Measurements from ENCODE around the gene SUGCT. TPM values are rescaled to one million over a fixed set of nuclear protein-coding genes. Genes with fewer than 3 reads are reported as not detected.

The SUGCT gene
- total and polyA plus RNA-seq, 4 donors = 37.9 to 152 (median 53.2) TPM

GRCh38 chr7:40569326-40569725 is 434.5 kb downstream of the SUGCT start:
- WGBS, 2 donors = 85 to 89% methylated on average over 3 of the region's 3 CpGs
- Histone ChIP-seq H3K27me3 (ENCODE audit: control insufficient read depth in 1 of 2, insufficient read depth in 2 of 2, low read length in 1 of 2) (no peaks in the 10 kb centered on the region), H3K27ac (ENCODE audit: low read depth in 1 of 2, low read length in 2 of 2) (peak overlapping the region in 1 of 2 donors; percentile 8), H3K36me3 (ENCODE audit: control insufficient read depth in 1 of 2, insufficient read depth in 2 of 2, low read length in 1 of 2) (no peaks in the 10 kb centered on the region), H3K4me1 (ENCODE audit: control insufficient read depth in 1 of 2, insufficient read depth in 2 of 2, low read length in 2 of 2) (peaks cover 4 to 8% of the 10 kb centered on the region in 2 donors), H3K9me3 (ENCODE audit: control insufficient read depth, low read length) (no peaks in the 10 kb centered on the region), H3K4me3 (ENCODE audit: low read length in 2 of 2) (no peak overlapping the region)
- ATAC-seq (ENCODE audit: low FRiP score) (no peak), DNase-seq (no peak)
- intact Hi-C loops (cut with DNase I) = loop anchor here in 1 of 2 donors (2.0 kb wide), 1 partner anchor 27 kb away; no protein-coding TSS in a partner anchor

- no peak overlapping the region for H3K4me3 ChIP-seq (ENCODE audit: low read length in 2 of 2)
- intact Hi-C loops (cut with DNase I) = no loop called here
- H3K27me3 ChIP-seq (ENCODE audit: control insufficient read depth in 1 of 2, insufficient read depth in 2 of 2, low read length in 1 of 2) = no peaks in the 10 kb centered on the region
- DNase-seq (no peak), ATAC-seq (ENCODE audit: low FRiP score) (no peak)
- H3K27ac ChIP-seq (ENCODE audit: low read depth in 1 of 2, low read length in 2 of 2) = no peak overlapping the region
- H3K9me3 ChIP-seq (ENCODE audit: control insufficient read depth, low read length) = no peaks in the 10 kb centered on the region
- peaks cover 4 to 8% of the 10 kb centered on the region in 2 donors for H3K4me1 ChIP-seq (ENCODE audit: control insufficient read depth in 1 of 2, insufficient read depth in 2 of 2, low read length in 2 of 2)
- 0 to 4% methylated on average over 1 of the region's 1 CpG for WGBS, 2 donors
- H3K36me3 ChIP-seq (ENCODE audit: control insufficient read depth in 1 of 2, insufficient read depth in 2 of 2, low read length in 1 of 2) = no peaks in the 10 kb centered on the region
Measured at GRCh38 chr7:40570223-40570622, 435.4 kb downstream of the SUGCT start.

GRCh38 chr7:40571796-40572195 is 437.0 kb downstream of the SUGCT start:
- DNase-seq (no peak), ATAC-seq (ENCODE audit: low FRiP score) (no peak)
- intact Hi-C loops (cut with DNase I) = no loop called here
- Histone ChIP-seq H3K4me3 (ENCODE audit: low read length in 2 of 2) (no peak overlapping the region), H3K9me3 (ENCODE audit: control insufficient read depth, low read length) (peaks cover 1% of the 10 kb centered on the region), H3K27me3 (ENCODE audit: control insufficient read depth in 1 of 2, insufficient read depth in 2 of 2, low read length in 1 of 2) (no peaks in the 10 kb centered on the region), H3K4me1 (ENCODE audit: control insufficient read depth in 1 of 2, insufficient read depth in 2 of 2, low read length in 2 of 2) (peaks cover 4 to 8% of the 10 kb centered on the region in 2 donors), H3K27ac (ENCODE audit: low read depth in 1 of 2, low read length in 2 of 2) (no peak overlapping the region), H3K36me3 (ENCODE audit: control insufficient read depth in 1 of 2, insufficient read depth in 2 of 2, low read length in 1 of 2) (no peaks in the 10 kb centered on the region)
- WGBS, 2 donors = 52 to 57% methylated on average over 5 of the region's 5 CpGs

- no peak overlapping the region for H3K4me3 ChIP-seq (ENCODE audit: low read length in 2 of 2)
- 75 to 79% methylated on average over 8 of the region's 8 CpGs for WGBS, 2 donors
- DNase-seq = no peak
Measured at GRCh38 chr7:40572810-40573465, 438.1 kb downstream of the SUGCT start.

GRCh38 chr7:40579401-40579800 is 444.6 kb downstream of the SUGCT start:
- ATAC-seq (ENCODE audit: low FRiP score) (no peak), DNase-seq (no peak)
- WGBS, 2 donors = 23 to 50% methylated on average over 5 of the region's 5 CpGs
- peak overlapping the region in 1 of 2 donors; percentile 52 for H3K27ac ChIP-seq (ENCODE audit: low read depth in 1 of 2, low read length in 2 of 2)
- H3K4me3 ChIP-seq (ENCODE audit: low read length in 2 of 2) = no peak overlapping the region
- H3K9me3 ChIP-seq (ENCODE audit: control insufficient read depth, low read length) = peaks cover 1% of the 10 kb centered on the region
- no peaks in the 10 kb centered on the region for H3K27me3 ChIP-seq (ENCODE audit: control insufficient read depth in 1 of 2, insufficient read depth in 2 of 2, low read length in 1 of 2)
- intact Hi-C loops (cut with DNase I) = no loop called here
- no peaks in the 10 kb centered on the region for H3K36me3 ChIP-seq (ENCODE audit: control insufficient read depth in 1 of 2, insufficient read depth in 2 of 2, low read length in 1 of 2)
- peaks cover 2 to 3% of the 10 kb centered on the region in 2 donors for H3K4me1 ChIP-seq (ENCODE audit: control insufficient read depth in 1 of 2, insufficient read depth in 2 of 2, low read length in 2 of 2)

More at GRCh38 chr7:40572810-40573465, 438.1 kb downstream of the SUGCT start:
- ATAC-seq (ENCODE audit: low FRiP score) = no peak
- Histone ChIP-seq H3K9me3 (ENCODE audit: control insufficient read depth, low read length) (peaks cover 1% of the 10 kb centered on the region), H3K27me3 (ENCODE audit: control insufficient read depth in 1 of 2, insufficient read depth in 2 of 2, low read length in 1 of 2) (no peaks in the 10 kb centered on the region), H3K27ac (ENCODE audit: low read depth in 1 of 2, low read length in 2 of 2) (no peak overlapping the region), H3K36me3 (ENCODE audit: control insufficient read depth in 1 of 2, insufficient read depth in 2 of 2, low read length in 1 of 2) (no peaks in the 10 kb centered on the region), H3K4me1 (ENCODE audit: control insufficient read depth in 1 of 2, insufficient read depth in 2 of 2, low read length in 2 of 2) (peaks cover 0 to 4% of the 10 kb centered on the region in 2 donors)
- intact Hi-C loops (cut with DNase I) = no loop called here

GRCh38 chr7:40580776-40581175 is 446.0 kb downstream of the SUGCT start:
- no peak for ATAC-seq (ENCODE audit: low FRiP score)
- Histone ChIP-seq H3K4me3 (ENCODE audit: low read length in 2 of 2) (no peak overlapping the region), H3K4me1 (ENCODE audit: control insufficient read depth in 1 of 2, insufficient read depth in 2 of 2, low read length in 2 of 2) (peaks cover 2 to 6% of the 10 kb centered on the region in 2 donors), H3K27ac (ENCODE audit: low read depth in 1 of 2, low read length in 2 of 2) (no peak overlapping the region), H3K27me3 (ENCODE audit: control insufficient read depth in 1 of 2, insufficient read depth in 2 of 2, low read length in 1 of 2) (no peaks in the 10 kb centered on the region), H3K36me3 (ENCODE audit: control insufficient read depth in 1 of 2, insufficient read depth in 2 of 2, low read length in 1 of 2) (no peaks in the 10 kb centered on the region), H3K9me3 (ENCODE audit: control insufficient read depth, low read length) (peaks cover 1% of the 10 kb centered on the region)
- WGBS, 2 donors = 96% methylated on average over 4 of the region's 4 CpGs
- DNase-seq = no peak
- intact Hi-C loops (cut with DNase I) = no loop called here

- H3K4me3 ChIP-seq (ENCODE audit: low read length in 2 of 2) = no peak overlapping the region
- no peak for DNase-seq
- no peak overlapping the region for H3K27ac ChIP-seq (ENCODE audit: low read depth in 1 of 2, low read length in 2 of 2)
- intact Hi-C loops (cut with DNase I) = no loop called here
- no peaks in the 10 kb centered on the region for H3K9me3 ChIP-seq (ENCODE audit: control insufficient read depth, low read length)
- H3K4me1 ChIP-seq (ENCODE audit: control insufficient read depth in 1 of 2, insufficient read depth in 2 of 2, low read length in 2 of 2) = peaks cover 2 to 6% of the 10 kb centered on the region in 2 donors
- 94 to 96% methylated on average over 5 of the region's 5 CpGs for WGBS, 2 donors
- no peak for ATAC-seq (ENCODE audit: low FRiP score)
- H3K36me3 ChIP-seq (ENCODE audit: control insufficient read depth in 1 of 2, insufficient read depth in 2 of 2, low read length in 1 of 2) = no peaks in the 10 kb centered on the region
- H3K27me3 ChIP-seq (ENCODE audit: control insufficient read depth in 1 of 2, insufficient read depth in 2 of 2, low read length in 1 of 2) = no peaks in the 10 kb centered on the region
Measured at GRCh38 chr7:40582539-40582938, 447.7 kb downstream of the SUGCT start.

- H3K4me3 ChIP-seq (ENCODE audit: low read length in 2 of 2) = no peak overlapping the region
- WGBS, 2 donors = 15 to 16% methylated on average over 5 of the region's 5 CpGs
- peak overlapping the region; percentile 32 to 70 for H3K27ac ChIP-seq (ENCODE audit: low read depth in 1 of 2, low read length in 2 of 2)
- peaks cover 2 to 6% of the 10 kb centered on the region in 2 donors for H3K4me1 ChIP-seq (ENCODE audit: control insufficient read depth in 1 of 2, insufficient read depth in 2 of 2, low read length in 2 of 2)
- no peaks in the 10 kb centered on the region for H3K36me3 ChIP-seq (ENCODE audit: control insufficient read depth in 1 of 2, insufficient read depth in 2 of 2, low read length in 1 of 2)
- H3K9me3 ChIP-seq (ENCODE audit: control insufficient read depth, low read length) = no peaks in the 10 kb centered on the region
- DNase-seq = no peak
- H3K27me3 ChIP-seq (ENCODE audit: control insufficient read depth in 1 of 2, insufficient read depth in 2 of 2, low read length in 1 of 2) = no peaks in the 10 kb centered on the region
- ATAC-seq (ENCODE audit: low FRiP score) = no peak
- intact Hi-C loops (cut with DNase I) = no loop called here
Measured at GRCh38 chr7:40583667-40584444, 449.1 kb downstream of the SUGCT start.
